Measurements from ENCODE around the gene SCMH1.

GRCh38 chr1:41018018-41018410 lies 224.1 kb downstream of the SCMH1 start:
- peak in 1 of 3 donors; percentile 32 for TF ChIP-seq POLR2AphosphoS5 (IDR thresholded peaks at IDR 0.05)
- TF ChIP-seq CTCF (IDR thresholded peaks at IDR 0.05 in 8 of 11, conservative IDR thresholded peaks at IDR 0.05 in 3 of 11), result no peak
- TF ChIP-seq POLR2A (IDR thresholded peaks at IDR 0.05), result no peak

All from spleen (tissue), 7 donors.